GM23248 (cell line): ENCODE results near the gene OR52L1. TPM values are rescaled to one million over a fixed set of nuclear protein-coding genes. Genes with fewer than 3 reads are reported as not detected.
"Not testable (repeated sequence)": the region's sequence is repeated elsewhere in the genome, so short reads cannot be mapped to it uniquely, and the experiment has no call there.

Source experiments
- DNase-seq: peaks from one replicate; pipeline ENCODE4 v3.0.0-alpha.2; 2015
- H2AFZ ChIP-seq: fragments of 200-600 bp; sonication (generic); 2 replicates; pipeline ENCODE4 v1.6.1; 2016; ENCODE audit warnings: antibody characterized with exemption
- H3F3A ChIP-seq: fragments of 200-600 bp; sonication (generic); 2 replicates; pipeline ENCODE4 v1.6.1; 2016; ENCODE audit warnings: mild to moderate bottlenecking, antibody characterized with exemption, mixed run types; ENCODE audit not compliant: insufficient read depth
- H3K27ac ChIP-seq: fragments of 200-600 bp; sonication (generic); 2 replicates; pipeline ENCODE4 v1.5.1; 2016; ENCODE audit warnings: mild to moderate bottlenecking
- H3K27me3 ChIP-seq: fragments of 200-600 bp; sonication (generic); replicated peaks from 2 replicates; pipeline ENCODE4 v1.6.1; 2016; ENCODE audit warnings: mild to moderate bottlenecking; ENCODE audit not compliant: insufficient read depth
- H3K36me3 ChIP-seq: fragments of 200-600 bp; sonication (generic); 2 replicates; pipeline ENCODE4 v1.6.1; 2016; ENCODE audit warnings: low read depth, mild to moderate bottlenecking
- H3K4me1 ChIP-seq: fragments of 200-600 bp; sonication (generic); 2 replicates; pipeline ENCODE4 v1.6.1; 2016; ENCODE audit warnings: mild to moderate bottlenecking; ENCODE audit not compliant: insufficient read depth
- H3K4me2 ChIP-seq: fragments of 200-600 bp; sonication (generic); one replicate; pipeline ENCODE4 v1.6.1; 2016; ENCODE audit warnings: mild to moderate bottlenecking; ENCODE audit not compliant: unreplicated experiment
- H3K4me3 ChIP-seq: fragments of 200-600 bp; sonication (generic); 2 replicates; pipeline ENCODE4 v1.5.1; 2016; ENCODE audit warnings: mild to moderate bottlenecking
- H3K79me2 ChIP-seq: fragments of 200-600 bp; sonication (generic); 2 replicates; pipeline ENCODE4 v1.6.1; 2016; ENCODE audit warnings: mild to moderate bottlenecking; ENCODE audit not compliant: insufficient read depth
- H3K9ac ChIP-seq: fragments of 200-600 bp; sonication (generic); 2 replicates; pipeline ENCODE4 v1.6.1; 2016; ENCODE audit warnings: mild to moderate bottlenecking
- H3K9me2 ChIP-seq: fragments of 200-600 bp; sonication (generic); 2 replicates; pipeline ENCODE4 v1.6.1; 2016; ENCODE audit warnings: mixed run types, mild to moderate bottlenecking, moderate library complexity; ENCODE audit not compliant: insufficient read depth
- H3K9me3 ChIP-seq: fragments of 200-600 bp; sonication (generic); one replicate; pipeline ENCODE4 v1.6.1; 2017; ENCODE audit warnings: low read depth
- H4K20me1 ChIP-seq: fragments of 200-600 bp; sonication (generic); 2 replicates; pipeline ENCODE4 v1.6.0; 2016; ENCODE audit not compliant: insufficient read depth
- EZH2 ChIP-seq: fragments of 200-600 bp; sonication (generic); IDR thresholded peaks from 2 replicates; pipeline ENCODE4 v1.6.1; 2018; ENCODE audit warnings: antibody characterized with exemption, mild to moderate bottlenecking; ENCODE audit not compliant: insufficient read depth, poor library complexity, severe bottlenecking
- EZH2phosphoT487 ChIP-seq: fragments of 200-600 bp; sonication (generic); IDR thresholded peaks from 2 replicates; pipeline ENCODE4 v1.6.1; 2018; ENCODE audit warnings: antibody characterized with exemption, moderate library complexity, mild to moderate bottlenecking, low read depth; ENCODE audit not compliant: insufficient read depth
- WGBS, 2 experiments: methylation state at CpG; one replicate each; pipeline ENCODE4 v1.1.6; 2015 to 2017; ENCODE audit warnings: low lambda C conversion rate in 2 of 2, low coverage in 1 of 2; ENCODE audit errors: missing lambda C conversion rate in 2 of 2; 5-methylcytosine and 5-hydroxymethylcytosine counted together
- in situ Hi-C: fragments of 300-500 bp; cut with MboI; formaldehyde crosslinking; loops from 2 replicates; pipeline ENCODE4 v1.15.0; 2020
- polyA plus RNA-seq: library from polyadenylated mRNA; unstranded; fragments of >200 nt; fragmentation: Nextera tagmentation; extraction: Ambion mirVana; gene quantifications from 2 replicates; pipeline ENCODE4 v1.2.1, GENCODE V29; 2016
- total RNA-seq: library from RNA; depleted of rRNA; stranded (reverse); fragments of >200 nt; shearing (Covaris generic); gene quantifications from 2 replicates; pipeline ENCODE4 v1.2.3, GENCODE V29; 2014

The OR52L1 gene
- total and polyA plus RNA-seq, 2 experiments from 2014 or later, result not detected

GRCh38 chr11:5966958-5967357, 19.8 kb downstream of the OR52L1 start:
- no peak overlapping the region for H3K27ac ChIP-seq
- H3K4me1 ChIP-seq, result no peaks in the 10 kb centered on the region
- H3K36me3 ChIP-seq, result no peaks in the 10 kb centered on the region
- H3K27me3 ChIP-seq, result no peaks in the 10 kb centered on the region
- no peaks in the 10 kb centered on the region for H3K79me2 ChIP-seq
- DNase-seq, result no peak
- H3K9ac ChIP-seq, result no peak overlapping the region
- in situ Hi-C loops, result no loop called here
- 6 to 10% methylated on average over 2 of the region's 2 CpGs for WGBS, 2 experiments
- no peak overlapping the region for H3K4me3 ChIP-seq
- no peaks in the 10 kb centered on the region for H3K9me3 ChIP-seq
- no peak for TF ChIP-seq EZH2
- no peak for TF ChIP-seq EZH2phosphoT487
- no peak overlapping the region for H3K4me2 ChIP-seq
- no peaks in the 10 kb centered on the region for H3K9me2 ChIP-seq
- no peaks in the 10 kb centered on the region for H3F3A ChIP-seq
- H4K20me1 ChIP-seq, result no peaks in the 10 kb centered on the region
- H2AFZ ChIP-seq, result no peak overlapping the region

GRCh38 chr11:5960704-5961320, 26.0 kb downstream of the OR52L1 start:
- H3K27ac ChIP-seq, H3K4me2 ChIP-seq, H2AFZ ChIP-seq, H3K9me2 ChIP-seq, H3F3A ChIP-seq, H3K4me1 ChIP-seq, H3K36me3 ChIP-seq, H3K27me3 ChIP-seq, H3K79me2 ChIP-seq, DNase-seq, H3K4me3 ChIP-seq, H3K9ac ChIP-seq, H3K9me3 ChIP-seq, in situ Hi-C loops, H4K20me1 ChIP-seq: not testable (repeated sequence)
- 70 to 77% methylated on average over 13 to 37 of the region's 40 CpGs for WGBS, 2 experiments

GRCh38 chr11:5955586-5955985, 31.2 kb downstream of the OR52L1 start:
- Histone ChIP-seq H3K4me1 (no peaks in the 10 kb centered on the region), H3K9me3 (no peaks in the 10 kb centered on the region), H3K36me3 (no peaks in the 10 kb centered on the region), H3F3A (no peaks in the 10 kb centered on the region), H2AFZ (no peak overlapping the region), H4K20me1 (no peaks in the 10 kb centered on the region), H3K27me3 (no peaks in the 10 kb centered on the region), H3K79me2 (no peaks in the 10 kb centered on the region), H3K27ac (no peak overlapping the region), H3K4me2 (no peak overlapping the region), H3K4me3 (no peak overlapping the region), H3K9ac (no peak overlapping the region), H3K9me2 (no peaks in the 10 kb centered on the region)
- no peak for DNase-seq
- TF ChIP-seq EZH2phosphoT487 (no peak), EZH2 (no peak)
- in situ Hi-C loops, result no loop called here
- 34 to 36% methylated on average over 3 of the region's 3 CpGs for WGBS, 2 experiments

DNA sequence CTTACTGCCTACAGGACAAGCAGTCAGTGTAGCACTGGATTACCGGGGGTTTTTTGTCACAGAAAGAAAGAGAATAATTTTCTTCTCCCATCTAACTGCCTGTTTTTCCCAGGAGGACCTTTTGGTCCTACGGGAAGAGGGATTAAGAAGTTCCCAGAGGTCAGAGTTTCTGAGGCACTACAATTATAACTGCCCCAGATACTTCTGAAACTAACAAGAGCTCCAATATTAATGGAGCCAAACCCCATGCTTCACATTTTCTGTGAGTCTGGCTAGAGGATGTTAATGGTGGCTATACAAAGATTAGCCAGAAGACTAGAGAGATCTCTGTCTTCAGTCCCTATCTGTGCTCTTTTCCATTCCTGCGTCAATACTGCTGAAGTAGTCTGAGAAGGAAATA, 44.8 kb downstream of the OR52L1 start, which contains the start of gene OR56A3:
Gene OR56A3, plus strand, starts transcription at position 301 of the 400 bp plus-strand sequence. CDS start 5,096 bp downstream, outside the sequence.
- Histone ChIP-seq H3K36me3 (no peaks in the 10 kb centered on the region), H3K4me2 (no peak within 1 kb of the TSS)
- in situ Hi-C loops, result no loop called here

DNA sequence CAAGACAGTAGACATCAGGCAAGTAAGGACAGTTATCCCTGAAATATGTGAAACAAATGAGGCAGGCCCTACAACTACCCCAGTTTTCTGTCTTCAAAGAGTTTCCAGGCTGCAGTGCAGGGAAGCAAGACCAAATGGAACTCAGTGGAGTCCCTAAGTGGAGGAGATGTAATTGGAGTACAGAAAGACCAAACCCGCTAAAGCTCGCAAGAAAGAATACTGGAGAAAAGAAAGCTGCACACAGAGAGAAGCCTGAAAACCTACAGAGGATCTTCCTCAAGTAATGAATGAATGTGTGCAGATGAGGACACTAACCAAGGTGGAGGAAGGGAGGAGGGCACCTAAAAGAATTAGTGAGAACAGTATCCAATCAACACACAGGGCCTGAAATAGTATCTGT, 46.0 kb downstream of the OR52L1 start:
- no peaks in the 10 kb centered on the region for H3K4me1 ChIP-seq
- H3K4me3 ChIP-seq, result no peak overlapping the region
- no peaks in the 10 kb centered on the region for H4K20me1 ChIP-seq
- H3K9me3 ChIP-seq, result no peaks in the 10 kb centered on the region
- H3K36me3 ChIP-seq, result no peaks in the 10 kb centered on the region
- TF ChIP-seq EZH2phosphoT487, result no peak
- TF ChIP-seq EZH2, result no peak
- no peaks in the 10 kb centered on the region for H3K9me2 ChIP-seq
- no peak for DNase-seq
- H3K27ac ChIP-seq, result no peak overlapping the region
- no peak overlapping the region for H3K4me2 ChIP-seq
- H3K9ac ChIP-seq, result no peak overlapping the region
- no peaks in the 10 kb centered on the region for H3F3A ChIP-seq
- in situ Hi-C loops, result no loop called here
- no peaks in the 10 kb centered on the region for H3K27me3 ChIP-seq
- no peak overlapping the region for H2AFZ ChIP-seq
- no peaks in the 10 kb centered on the region for H3K79me2 ChIP-seq
- 66 to 78% methylated on average over 2 of the region's 2 CpGs for WGBS, 2 experiments

More for the DNA sequence above, 44.8 kb downstream of the OR52L1 start, which contains the start of gene OR56A3:
- Histone ChIP-seq H3K27ac (no peak within 1 kb of the TSS), H3K9me2 (no peaks in the 10 kb centered on the region), H3K4me3 (no peak within 1 kb of the TSS), H2AFZ (no peak within 1 kb of the TSS), H4K20me1 (no peaks in the 10 kb centered on the region), H3K4me1 (no peaks in the 10 kb centered on the region), H3K27me3 (no peaks in the 10 kb centered on the region), H3K9me3 (no peaks in the 10 kb centered on the region), H3K9ac (no peak within 1 kb of the TSS), H3K79me2 (no peaks in the 10 kb centered on the region), H3F3A (no peaks in the 10 kb centered on the region)
- 20 to 21% methylated on average over 3 of the region's 3 CpGs for WGBS, 2 experiments
- DNase-seq, result no peak
- TF ChIP-seq EZH2, result no peak
- TF ChIP-seq EZH2phosphoT487, result no peak
